Stomach (tissue), 4 donors: Measurements from ENCODE around the gene MEIOSIN.

Experiments
- EP300 ChIP-seq: sonication (generic); formaldehyde crosslinking; IDR thresholded peaks from one replicate; pipeline ENCODE4 v1.6.1; 2017; ENCODE audit warnings: antibody characterized with exemption
- POLR2A ChIP-seq, 4 donors: fragments of 450-650 bp; IDR thresholded peaks; one replicate each; pipeline ENCODE4 v1.6.1; 2016; ENCODE audit warnings: antibody characterized with exemption in 4 of 4, control low read depth in 2 of 4, mild to moderate bottlenecking in 1 of 4, moderate library complexity in 1 of 4
- POLR2AphosphoS5 ChIP-seq, 3 donors: sonication (generic); formaldehyde crosslinking; IDR thresholded peaks; one replicate each; pipeline ENCODE4 v1.6.1; 2016; ENCODE audit warnings: antibody characterized with exemption in 3 of 3
- TF ChIP-seq, protein P1 (sequence below), 7 experiments: fragments of 450-650 bp in 4 of 7; fragments of 200-600 bp in 3 of 7; sonication (generic) in 3 of 7; IDR thresholded peaks; one replicate each; pipeline ENCODE4 v1.5.1; 2016 to 2019; ENCODE audit warnings: antibody characterized with exemption in 7 of 7, control low read depth in 2 of 7, mild to moderate bottlenecking in 1 of 7

GRCh38 chr19:45794627-45795026, 61.4 kb downstream of the MEIOSIN start:
- TF ChIP-seq, protein P1, sequence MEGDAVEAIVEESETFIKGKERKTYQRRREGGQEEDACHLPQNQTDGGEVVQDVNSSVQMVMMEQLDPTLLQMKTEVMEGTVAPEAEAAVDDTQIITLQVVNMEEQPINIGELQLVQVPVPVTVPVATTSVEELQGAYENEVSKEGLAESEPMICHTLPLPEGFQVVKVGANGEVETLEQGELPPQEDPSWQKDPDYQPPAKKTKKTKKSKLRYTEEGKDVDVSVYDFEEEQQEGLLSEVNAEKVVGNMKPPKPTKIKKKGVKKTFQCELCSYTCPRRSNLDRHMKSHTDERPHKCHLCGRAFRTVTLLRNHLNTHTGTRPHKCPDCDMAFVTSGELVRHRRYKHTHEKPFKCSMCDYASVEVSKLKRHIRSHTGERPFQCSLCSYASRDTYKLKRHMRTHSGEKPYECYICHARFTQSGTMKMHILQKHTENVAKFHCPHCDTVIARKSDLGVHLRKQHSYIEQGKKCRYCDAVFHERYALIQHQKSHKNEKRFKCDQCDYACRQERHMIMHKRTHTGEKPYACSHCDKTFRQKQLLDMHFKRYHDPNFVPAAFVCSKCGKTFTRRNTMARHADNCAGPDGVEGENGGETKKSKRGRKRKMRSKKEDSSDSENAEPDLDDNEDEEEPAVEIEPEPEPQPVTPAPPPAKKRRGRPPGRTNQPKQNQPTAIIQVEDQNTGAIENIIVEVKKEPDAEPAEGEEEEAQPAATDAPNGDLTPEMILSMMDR (IDR thresholded peaks at IDR 0.05) = no peak
- TF ChIP-seq POLR2A (IDR thresholded peaks at IDR 0.05) (no peak), POLR2AphosphoS5 (IDR thresholded peaks at IDR 0.05) (no peak), EP300 (no peak)
